Fibroblast of skin of left quadriceps (primary cell): ENCODE measurements around the gene ZNF367.
A peak's percentile ranks its signal among the peaks of the same experiment; 100 is the strongest.

ENCODE experiments used
- DNase-seq, 2 experiments: peaks; one replicate each; pipeline ENCODE4 v3.0.0-alpha.2; 2013; ENCODE audit warnings: low read depth in 2 of 2

ZNF367 gene

DNA sequence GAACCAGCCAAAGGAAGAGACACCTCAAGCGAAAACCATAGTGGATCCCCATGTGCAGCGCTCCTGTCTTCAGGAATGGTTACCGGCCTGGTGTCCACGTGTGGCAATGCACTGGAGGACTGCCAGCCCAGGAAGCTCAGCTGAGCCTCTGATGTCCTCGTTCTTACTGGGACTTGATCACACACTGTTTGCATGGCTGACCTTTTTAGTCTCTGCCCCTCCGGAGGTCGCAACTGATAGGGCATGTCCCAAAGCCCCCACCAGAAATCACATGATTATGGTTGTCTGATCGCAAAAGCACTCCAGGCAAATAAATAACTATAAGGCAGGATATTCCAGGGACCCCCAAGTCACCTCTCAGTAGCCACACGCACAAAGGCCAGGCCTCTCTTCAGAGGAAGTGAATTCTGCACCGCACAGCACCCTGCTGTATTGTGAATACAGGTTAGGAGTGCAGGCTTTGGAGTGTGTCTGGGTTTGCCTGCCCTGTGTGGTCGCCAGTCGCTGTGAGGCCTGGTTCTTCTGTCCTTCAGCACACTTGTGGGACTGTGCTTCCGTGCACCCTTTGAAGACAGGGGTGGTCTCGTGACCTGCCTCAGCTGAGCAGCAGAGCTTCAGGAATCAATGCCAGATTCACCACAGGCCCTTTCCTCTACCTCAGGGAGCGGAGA is 18.4 kb upstream of the ZNF367 start:
- DNase-seq, result no peak

DNA sequence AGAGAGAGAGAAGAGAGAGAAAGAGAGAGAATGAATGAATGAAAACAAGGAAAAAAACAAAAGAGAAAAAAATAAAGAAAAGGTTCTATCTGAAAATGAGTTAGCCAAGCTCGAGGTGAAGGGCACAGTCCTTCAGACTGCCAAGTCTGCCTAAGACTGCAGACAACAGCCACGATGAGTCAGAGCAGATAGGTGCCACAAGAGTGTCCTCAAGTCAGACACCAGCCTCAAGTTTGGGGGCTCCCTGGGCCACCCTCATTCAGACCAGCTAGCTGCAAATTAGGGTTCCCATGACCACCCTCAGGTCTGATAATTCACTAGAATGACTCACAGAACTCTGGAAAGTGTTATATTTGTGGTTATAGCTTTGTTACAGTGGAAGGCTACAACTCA is 17.9 kb upstream of the ZNF367 start:
- DNase-seq, result no peak

DNA sequence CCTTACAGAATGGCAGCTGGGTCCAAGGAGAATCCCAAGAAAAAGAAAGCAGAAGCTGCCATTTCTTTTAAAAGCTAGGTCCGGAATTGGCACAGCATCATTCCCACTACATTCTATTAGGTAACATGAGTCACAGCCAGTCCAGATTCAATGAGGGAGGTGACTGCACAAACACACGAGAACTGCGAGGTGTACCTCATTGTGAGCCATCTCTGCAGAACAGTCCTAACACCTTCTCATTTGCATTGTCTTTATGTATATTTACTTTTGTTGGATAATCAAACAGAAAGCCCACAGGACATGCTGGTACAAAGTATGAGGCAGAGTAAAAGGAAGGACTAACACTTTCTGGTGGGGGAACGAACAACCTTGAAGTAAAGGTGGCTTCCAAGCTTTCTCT is 17.2 kb upstream of the ZNF367 start:
- DNase-seq, result no peak

GRCh38 chr9:96430377-96430776 is 12.2 kb upstream of the ZNF367 start:
- no peak for DNase-seq

GRCh38 chr9:96429732-96430131 is 11.6 kb upstream of the ZNF367 start:
- DNase-seq, result no peak

GRCh38 chr9:96425500-96426169 is 7.5 kb upstream of the ZNF367 start:
- DNase-seq, result no peak

GRCh38 chr9:96423985-96424336 is 5.8 kb upstream of the ZNF367 start:
- no peak for DNase-seq

DNA sequence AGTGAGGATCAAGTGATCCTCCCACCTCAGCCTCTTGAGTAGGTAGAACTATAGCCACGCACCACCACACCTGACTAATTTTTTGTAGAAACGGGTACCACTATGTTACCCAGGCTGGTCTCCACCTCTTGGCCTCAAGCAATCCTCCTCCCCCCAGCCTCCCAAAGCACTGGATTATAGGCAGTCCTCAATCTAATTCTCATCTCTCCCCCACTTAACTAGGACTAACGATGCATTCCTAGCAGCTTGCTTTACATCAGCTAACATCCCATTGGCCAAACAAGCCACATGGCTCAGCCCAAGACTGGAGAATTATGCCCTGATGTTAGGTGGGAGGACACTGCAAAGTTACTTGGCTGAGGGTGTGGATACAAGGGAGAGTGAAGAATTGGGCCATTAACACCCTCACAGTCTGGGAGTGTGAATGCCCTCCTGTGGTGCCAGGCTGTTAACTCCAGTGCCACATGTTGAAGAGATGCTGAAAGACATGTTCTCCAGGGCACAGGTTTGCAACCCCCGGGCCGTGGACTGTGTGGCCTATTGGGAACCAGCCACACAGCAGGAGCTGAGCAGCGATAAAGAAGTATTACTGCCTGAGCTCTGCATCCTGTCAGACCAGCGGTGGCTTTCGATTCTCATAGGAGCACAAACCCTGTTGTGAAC is 5.3 kb upstream of the ZNF367 start:
- DNase-seq, result no peak

DNA sequence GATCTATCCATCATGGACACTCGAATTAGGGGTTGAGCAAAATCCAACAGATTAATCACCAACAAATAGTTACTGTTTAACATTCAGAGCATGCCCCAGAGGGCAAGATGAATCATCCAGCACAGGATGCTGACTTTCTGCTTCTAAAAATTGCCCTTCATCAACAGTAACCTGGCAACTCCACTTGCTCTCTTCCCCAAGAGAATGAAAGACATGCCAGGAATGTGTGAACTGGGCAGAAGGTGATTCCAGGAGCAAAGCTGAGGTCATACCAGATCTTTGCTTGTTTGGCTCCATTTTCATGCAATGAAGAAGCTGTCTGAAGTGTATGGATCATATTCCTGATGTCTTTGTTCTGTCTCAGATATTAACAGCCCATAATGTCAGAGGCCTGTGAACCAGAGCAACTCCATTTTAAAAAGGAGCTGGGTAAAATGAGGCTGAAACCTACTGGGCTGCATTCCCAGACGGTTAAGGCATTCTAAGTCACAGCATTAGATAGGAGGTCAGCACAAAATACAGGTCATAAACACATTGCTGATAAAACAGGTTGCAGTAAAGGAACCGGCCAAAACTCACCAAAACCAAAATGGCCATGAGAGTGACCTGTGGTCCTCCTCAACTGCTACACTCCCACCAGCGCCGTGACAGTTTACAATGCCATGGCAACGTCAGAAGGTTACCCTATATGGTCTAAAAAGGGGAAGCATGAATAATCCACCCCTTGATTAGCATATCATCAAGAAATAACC is 2.5 kb upstream of the ZNF367 start:
- peak; percentile 80 to 81 for DNase-seq

- no peak for DNase-seq
Measured at GRCh38 chr9:96419691-96419969, 1.5 kb upstream of the ZNF367 start.

DNA sequence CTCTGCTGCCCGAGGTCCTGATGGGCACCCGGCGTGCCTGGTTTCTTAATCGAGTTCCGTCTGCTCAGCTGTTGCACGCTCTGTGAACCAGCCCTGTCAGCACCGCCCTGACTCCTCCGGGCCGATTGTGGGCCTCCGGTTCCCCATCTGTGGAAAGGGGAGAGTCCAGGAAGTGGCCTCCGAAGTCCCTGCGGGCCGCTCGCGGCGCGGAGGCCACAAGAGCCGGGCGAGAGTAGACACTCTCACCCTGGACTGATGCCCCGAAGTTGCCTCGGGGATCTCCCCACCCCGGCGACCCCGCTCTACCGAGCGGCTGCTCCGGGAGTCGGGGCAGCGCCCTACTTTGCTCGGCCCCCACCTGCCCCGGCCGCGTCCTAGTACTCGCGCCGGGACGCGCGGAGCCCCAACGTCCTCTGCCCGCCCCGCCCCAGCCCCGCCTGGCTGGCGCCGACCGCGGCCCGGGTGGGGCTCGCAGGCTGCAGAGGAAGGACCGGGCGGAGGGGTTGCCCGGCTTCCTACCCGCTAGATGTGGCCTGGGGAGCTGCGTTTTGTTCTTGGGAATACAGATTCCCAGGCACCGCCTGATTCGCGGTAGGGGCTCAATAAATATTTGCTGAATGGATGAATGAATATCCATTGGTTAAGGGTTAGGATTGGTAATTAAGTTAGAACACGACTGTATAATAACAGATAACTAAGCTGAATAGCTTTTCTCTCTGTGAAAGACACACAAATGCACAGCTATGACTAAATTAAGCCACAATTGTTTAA is 935 bp upstream of the ZNF367 start:
- no peak for DNase-seq

- no peak for DNase-seq
Measured at GRCh38 chr9:96417661-96418082, 498 bp downstream of the ZNF367 start.

DNA sequence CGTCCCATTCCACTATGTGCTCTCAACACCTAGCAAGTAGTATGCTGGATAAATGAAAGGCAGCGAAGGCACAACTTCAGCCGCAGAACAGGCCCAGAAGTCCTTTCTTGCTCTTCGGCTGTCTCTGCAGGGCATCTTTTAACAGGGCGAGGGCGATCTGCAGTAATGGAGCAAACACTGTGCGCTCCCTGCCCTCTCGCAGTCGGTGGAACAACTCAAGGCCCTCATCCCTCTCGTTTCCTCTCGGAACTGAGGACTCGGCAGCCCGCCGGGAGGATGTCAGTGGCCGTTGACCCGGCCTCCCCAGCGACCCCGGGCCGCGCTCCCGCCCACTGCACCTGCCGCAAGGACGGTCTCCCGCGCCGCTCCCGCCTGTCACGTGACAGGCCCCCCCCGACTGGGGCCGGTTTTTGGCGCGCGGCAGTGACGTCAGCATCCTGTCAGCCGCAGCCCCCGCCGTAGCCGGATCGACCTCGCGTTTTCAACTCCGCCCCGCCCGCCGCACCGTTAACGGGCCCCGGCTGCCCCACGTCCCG is 1.1 kb downstream of the ZNF367 start:
- DNase-seq, result peak; percentile 37 to 49

DNA sequence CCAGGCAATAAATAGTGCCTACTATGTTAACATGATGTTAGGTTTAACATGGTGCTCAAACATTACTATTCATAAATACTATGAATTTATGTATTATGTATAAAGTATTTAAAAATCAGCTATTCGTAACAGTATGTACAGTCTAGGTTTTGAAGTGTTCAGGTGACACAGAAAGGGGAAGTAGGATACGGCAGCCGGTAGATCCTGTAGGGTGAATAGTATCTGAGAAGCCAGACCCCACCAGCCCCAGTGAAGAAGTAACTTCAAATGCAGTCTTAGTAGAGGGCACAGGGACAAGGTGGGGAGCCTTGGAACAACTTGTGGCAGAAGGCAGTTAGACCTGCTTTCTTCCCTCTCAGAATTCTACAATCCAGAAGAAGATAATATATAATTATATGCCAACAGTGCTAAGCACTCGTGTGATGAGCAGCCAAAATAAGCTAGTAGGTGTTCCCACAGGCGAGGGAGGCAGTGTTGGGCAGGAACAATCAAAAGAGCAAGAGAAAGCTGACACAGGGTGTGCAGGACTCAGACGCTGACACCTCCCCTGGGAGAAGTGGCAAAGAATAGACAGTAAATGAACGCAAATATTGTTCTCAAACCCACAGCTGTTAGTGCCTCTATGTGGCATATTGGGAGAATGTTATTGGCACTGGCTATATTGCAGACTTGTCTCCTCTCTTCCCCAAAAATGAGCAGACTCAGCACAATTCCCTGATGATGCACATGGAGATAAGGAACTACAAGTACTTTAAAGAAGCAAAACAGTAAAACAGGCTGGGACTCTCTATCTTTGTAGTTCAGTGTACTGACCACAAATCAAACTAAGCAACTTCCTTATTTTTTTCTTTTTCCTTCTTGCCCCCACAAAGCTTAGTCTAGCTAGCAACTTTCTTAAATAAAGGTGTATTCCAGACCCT is 4.6 kb downstream of the ZNF367 start:
- DNase-seq, result no peak

DNA sequence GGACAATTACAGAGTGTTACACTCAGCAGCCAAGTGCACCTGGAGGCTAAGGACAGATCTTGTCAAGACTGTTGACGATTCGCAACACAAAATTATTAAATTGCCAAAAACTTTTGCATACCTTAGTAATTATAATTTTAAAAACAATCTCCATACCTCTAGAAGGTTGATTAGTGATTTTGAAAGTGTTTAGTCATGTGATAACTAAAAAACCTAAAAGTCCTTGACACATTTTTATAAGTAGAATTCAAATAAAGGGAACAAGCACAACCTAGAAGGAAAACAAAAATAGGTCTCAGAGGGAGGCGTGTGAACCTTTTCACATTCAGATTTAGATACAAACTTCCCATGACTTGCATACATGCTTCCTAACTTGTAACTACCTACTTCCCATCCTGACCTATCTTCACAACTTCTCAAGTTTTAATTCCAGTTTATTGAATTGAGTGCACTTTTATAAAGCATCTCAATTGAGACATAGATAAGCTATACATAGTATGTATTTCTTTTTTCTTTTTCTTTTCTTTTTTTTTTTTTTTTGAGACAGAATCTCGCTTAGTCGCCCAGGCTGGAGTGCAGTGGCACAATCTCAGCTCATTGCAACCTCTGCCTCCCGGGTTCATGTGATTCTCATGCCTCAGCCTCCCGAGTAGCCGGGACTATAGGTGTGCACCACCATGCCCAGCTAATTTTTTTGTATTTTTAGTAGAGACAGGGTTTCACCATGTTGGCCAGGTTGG is 5.8 kb downstream of the ZNF367 start:
- no peak for DNase-seq

DNA sequence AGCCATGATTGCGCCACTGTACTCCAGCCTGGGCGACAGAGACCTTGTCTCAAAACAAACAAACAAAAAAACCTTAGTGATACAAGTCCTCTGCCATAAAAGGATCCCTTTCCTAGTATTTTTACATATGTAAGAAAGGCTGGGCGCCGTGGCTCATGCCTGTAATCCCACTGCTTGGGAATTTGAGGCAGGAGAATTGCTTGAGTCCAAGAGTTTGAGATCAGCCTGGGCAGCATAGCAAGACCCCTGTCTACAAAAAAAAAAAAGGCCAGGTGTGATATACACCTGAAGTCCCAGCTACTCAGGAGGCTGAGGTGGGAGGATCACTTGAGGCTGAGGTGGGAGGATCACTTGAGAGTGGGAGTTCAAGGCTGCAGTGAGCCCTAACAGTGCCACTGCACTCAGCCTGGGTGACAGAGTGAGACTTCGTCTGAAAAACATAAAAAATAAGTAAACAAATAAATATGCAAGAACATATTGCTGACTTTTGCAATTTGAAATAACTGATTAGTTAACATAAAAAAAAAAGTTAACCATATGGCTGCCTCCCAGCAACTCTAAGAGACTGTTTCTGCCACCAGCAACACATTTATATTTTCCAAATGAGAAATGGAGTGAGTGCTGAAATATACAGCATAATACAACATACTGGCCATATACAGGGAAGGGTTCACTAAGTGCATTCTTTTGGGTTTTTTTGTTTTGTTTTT is 6.9 kb downstream of the ZNF367 start:
- no peak for DNase-seq

GRCh38 chr9:96408409-96409280 is 9.5 kb downstream of the ZNF367 start:
- DNase-seq, result no peak
